Measurements from ENCODE around the gene RTP4.
"Not testable (repeated sequence)": the region's sequence is repeated elsewhere in the genome, so short reads cannot be mapped to it uniquely, and the experiment has no call there.

RTP4 gene

GRCh38 chr3:187375581-187375980 lies 7.4 kb downstream of the RTP4 start:
- DNase-seq, result no peak

GRCh38 chr3:187377842-187378241 lies 9.7 kb downstream of the RTP4 start:
- DNase-seq, result no peak

DNA sequence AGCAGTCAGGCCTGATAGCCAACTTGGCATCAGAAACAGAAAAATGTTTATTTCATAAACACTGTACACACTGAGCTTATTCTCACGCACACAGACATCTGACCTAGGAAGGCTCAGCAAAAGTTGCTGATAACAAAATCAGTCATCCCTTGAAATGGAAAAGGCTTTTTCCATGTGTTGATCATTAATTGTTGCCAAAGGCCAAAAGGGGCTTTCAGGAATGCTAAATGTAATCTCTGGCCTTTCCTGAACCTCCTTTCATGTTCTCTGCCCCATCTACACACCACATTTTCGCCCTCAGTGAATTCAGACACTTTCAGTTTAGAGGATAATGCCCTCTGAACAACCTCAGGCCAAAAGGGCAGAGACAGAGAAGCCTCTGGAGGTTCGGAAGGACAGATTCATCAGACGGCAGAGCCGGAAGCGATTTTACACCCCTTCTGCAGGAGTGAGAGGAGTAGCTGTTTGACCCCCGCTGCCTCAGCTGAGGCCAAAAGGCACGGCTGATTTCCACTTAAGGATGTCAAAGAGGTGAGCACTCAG lies 14.5 kb downstream of the RTP4 start:
- DNase-seq, result no peak

- DNase-seq, result no peak
These were observed 15.1 kb downstream of the RTP4 start for GRCh38 chr3:187383246-187383645.

DNA sequence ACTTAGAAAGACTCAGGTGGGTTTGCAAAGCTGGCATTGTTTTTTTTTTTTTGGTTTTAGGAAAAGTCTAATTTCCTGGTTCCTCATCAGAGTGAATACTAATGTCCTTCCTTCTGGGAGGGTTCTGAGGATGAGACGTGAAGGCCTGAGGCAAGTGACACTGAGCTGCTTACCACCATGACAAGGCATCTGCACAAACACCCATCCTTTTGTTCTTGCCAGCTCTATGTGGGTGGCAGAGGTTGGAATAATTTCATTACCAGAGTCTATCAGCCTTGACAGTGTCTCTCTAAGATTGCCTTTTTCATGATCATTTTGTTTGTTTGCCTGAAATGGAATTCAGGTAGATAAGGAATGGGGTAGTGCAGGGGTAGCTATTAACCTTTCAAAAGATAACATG lies 17.1 kb downstream of the RTP4 start:
- no peak for DNase-seq

DNA sequence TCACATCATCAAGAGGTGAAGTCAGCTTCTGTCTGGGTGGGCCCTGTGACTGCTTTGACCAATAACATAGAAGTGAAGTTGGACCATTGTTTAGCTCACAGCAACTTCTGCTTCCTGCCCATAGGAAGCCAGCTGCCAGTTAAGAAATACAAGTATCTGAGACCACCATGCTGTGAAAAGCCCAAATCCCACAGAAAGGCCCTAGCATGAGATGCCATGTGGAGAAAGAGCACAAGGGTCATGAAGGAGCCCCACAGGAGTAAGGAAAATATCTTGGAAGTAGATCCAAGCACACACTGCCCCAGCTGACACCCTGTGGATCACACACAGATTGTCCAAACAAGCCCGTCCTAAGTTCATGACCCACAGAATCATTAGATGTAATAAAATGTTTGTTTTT lies 28.5 kb downstream of the RTP4 start:
- no peak for DNase-seq

DNA sequence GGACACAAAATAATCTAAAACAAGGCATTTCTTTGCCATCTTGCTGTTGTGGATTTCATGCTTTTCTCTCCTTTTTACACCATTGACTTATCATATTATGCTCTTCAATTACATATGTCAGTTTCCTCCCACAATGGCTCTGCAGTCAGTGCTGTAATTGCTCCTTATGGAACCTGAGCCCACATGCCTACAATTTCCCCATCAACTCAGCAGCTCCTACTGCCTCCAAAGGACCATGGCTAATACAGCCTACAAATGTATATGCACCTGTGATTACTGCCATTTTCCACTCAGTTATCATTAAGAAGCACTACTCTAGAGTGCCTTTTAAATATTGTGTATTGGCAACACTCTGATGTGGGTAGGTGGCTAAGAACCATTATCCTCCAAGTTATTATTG lies 30.8 kb downstream of the RTP4 start:
- no peak for DNase-seq

- no peak for DNase-seq
These were observed 32.6 kb downstream of the RTP4 start for GRCh38 chr3:187400756-187401155.

DNA sequence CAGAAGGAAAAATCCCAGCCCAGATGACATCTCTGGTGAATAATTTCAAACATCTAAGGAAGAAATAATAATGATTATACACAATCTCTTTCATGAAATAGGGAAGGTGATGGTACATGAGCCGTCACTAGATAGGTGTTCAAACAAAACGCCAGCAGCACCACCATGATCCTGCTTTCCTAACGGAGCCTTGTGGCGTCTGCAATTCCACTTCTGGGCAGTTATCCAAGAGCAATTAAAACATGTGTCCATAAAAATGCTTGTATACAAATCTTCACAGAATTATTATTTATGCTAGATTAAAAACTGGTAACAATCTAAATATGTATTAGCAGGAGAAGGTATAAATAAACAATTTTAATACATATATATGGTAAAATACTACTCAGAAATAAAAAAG lies 33.7 kb downstream of the RTP4 start:
- DNase-seq, result no peak

DNA sequence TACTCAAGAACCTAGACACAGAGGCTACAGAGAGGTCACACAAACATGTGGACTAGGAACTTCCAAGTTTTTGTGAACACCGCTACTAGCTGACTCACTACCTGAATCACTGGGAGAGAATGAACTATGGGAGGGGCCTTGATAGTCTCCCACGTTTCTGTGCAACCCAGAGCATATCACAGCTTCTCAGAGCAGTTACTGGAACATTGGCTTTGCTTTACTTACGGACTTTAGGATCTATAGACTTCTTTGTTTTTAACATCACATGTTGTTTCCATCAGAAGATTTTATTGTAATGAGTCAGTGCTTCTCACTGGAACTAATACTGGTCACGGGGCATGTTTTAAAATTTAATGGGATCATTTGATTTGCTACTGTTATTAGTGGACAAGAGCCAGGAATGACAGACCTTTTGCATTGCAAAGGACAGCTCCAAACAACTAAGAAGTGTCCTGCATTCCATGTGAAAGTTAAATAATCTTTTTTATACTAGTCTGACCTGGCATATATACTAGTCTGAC lies 35.6 kb downstream of the RTP4 start:
- no peak for DNase-seq

GRCh38 chr3:187406927-187407326 lies 38.7 kb downstream of the RTP4 start:
- no peak for DNase-seq

DNA sequence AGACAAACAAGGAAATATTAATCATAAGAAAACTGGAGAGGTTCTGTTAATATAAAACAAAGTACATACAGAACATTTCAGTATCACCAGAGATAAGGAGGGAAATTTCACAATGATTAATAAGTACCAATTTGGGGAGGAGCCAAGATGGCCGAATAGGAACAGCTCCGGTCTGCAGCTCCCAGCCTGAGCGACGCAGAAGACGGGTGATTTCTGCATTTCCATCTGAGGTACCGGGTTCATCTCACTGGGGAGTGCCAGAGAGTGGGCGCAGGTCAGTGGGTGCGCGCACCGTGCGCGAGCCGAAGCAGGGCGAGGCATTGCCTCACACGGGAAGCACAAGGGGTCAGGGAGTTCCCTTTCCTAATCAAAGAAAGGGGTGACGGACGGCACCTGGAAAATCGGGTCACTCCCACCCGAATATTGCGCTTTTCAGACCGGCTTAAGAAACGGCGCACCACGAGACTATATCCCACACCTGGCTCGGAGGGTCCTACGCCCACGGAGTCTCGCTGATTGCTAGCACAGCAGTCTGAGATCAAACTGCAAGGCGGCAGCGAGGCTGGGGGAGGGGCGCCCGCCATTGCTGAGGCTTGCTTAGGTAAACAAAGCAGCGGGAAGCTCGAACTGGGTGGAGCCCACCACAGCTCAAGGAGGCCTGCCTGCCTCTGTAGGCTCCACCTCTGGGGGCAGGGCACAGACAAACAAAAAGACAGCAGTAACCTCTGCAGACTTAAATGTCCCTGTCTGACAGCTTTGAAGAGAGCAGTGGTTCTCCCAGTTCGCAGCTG lies 44.0 kb downstream of the RTP4 start:
- not testable (repeated sequence) for DNase-seq
